Esophagus mucosa (tissue), 1 donor: ENCODE measurements around the gene CHST15. TPM values are rescaled to one million over a fixed set of nuclear protein-coding genes. Genes with fewer than 3 reads are reported as not detected.

ENCODE experiments used
- ATAC-seq: fragments of 200-7000 bp; cut with Tn5 transposase; one replicate; pipeline ENCODE4 v1.9.1; 2020
- total RNA-seq: library from RNA; stranded (reverse); gene quantifications from one replicate; pipeline ENCODE4 v1.2.4, GENCODE V29; 2023
- donor health status: DM: yes; HTN: yes; CAD: no.

CHST15 gene
- total RNA-seq, 1 donor from 2014 or later = 6.1 TPM

DNA sequence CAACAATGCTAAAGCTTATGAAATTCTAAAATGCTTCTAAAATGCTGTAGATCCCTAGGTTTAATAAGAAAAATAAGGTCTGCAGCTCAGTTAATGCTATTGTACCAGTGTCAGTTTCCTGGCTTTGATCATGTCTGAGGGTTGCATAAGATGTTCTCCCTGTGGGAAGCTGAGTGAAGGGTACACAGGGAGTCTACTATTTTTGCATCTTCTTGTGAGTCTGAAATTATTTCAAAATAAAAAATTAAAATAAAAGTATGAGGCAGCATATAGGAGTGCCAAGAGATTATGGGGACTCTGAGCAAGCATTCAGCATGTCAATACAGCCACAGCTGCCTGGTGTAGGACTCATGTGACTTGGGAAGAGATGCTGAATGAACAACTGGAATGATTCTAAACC, 14.7 kb downstream of the CHST15 start:
- no peak for ATAC-seq

DNA sequence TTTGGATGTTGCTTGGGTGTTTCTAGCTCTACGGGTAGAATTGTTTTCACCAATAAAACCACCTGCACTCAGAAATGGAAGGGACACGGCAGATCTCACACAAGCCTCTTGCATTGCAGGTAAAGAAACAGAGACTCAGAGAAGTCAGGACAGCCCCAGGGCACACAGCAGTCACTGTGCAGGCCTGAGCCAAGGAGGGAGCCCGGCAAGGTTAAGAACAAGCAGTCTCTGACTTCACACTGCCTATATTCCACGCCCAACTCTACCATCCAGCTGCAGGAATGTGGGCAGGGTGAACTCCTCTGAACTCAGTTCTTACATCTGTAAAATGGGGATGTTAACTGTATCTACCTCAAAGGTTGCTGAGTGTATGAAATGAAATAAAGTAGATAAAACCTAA, 15.4 kb downstream of the CHST15 start:
- peak; percentile 67 for ATAC-seq

DNA sequence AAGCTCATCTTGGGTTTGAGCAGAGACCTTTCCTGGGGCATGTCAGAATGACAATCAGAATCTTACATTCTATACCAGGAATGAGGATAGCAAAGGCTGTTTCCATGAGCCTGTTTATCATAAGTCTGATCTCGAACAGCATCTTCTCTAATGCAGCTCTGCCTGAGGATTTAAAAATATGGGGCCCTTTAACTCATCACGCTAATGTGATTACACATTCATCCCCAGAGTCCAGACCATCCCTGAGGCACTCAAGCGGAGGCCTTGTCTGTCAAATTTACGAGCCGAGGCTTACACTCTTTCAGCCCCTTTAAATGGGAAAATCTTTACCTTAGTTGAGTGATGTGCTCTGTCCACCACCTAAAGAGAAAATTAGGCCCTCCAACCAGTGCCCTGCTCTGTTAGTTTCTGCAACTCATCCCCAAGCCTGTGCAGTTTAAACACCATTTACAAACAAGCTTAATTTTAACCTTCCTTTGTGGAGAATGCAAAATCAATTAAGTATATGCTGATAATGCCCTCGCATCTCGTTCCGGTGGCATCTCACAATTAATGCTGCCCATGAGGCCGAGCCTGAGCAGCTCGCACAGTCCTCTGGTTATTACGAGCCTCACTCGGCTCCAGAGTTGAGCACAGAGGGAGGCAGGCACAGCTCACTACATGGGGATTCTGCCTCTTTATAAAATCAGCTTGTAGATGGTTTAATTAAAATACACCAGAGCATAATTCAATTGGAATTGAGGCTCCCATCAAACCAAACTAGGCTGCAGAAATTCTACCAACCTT, 16.0 kb downstream of the CHST15 start:
- ATAC-seq = no peak

DNA sequence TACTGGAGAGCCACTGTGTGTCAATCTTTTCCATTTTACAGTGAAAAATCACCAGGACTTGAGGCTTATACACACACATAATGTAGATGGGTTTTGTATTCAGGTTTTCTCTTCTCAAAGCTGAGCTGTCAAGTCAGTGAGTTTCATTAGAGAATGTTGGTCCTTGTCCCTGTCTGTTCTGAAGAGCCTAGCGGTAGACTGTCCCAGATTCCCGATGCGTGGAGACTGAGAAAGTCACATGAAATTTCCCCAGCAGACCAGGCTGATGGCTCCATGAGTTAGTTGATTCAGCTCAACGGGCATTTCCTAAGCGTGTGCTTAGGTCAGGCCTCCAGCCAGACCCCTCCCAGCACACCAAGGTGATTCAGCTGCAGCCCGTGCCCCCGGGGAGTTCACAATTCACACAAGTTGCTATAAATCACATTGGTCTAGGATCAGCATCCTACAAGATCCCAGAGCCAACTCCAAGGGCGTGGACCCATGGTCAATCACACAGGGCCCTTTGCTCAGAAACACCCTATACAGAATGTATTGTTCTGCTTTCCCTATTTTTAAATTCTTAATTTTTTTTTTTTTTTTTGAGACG, 17.2 kb downstream of the CHST15 start:
- ATAC-seq = no peak

DNA sequence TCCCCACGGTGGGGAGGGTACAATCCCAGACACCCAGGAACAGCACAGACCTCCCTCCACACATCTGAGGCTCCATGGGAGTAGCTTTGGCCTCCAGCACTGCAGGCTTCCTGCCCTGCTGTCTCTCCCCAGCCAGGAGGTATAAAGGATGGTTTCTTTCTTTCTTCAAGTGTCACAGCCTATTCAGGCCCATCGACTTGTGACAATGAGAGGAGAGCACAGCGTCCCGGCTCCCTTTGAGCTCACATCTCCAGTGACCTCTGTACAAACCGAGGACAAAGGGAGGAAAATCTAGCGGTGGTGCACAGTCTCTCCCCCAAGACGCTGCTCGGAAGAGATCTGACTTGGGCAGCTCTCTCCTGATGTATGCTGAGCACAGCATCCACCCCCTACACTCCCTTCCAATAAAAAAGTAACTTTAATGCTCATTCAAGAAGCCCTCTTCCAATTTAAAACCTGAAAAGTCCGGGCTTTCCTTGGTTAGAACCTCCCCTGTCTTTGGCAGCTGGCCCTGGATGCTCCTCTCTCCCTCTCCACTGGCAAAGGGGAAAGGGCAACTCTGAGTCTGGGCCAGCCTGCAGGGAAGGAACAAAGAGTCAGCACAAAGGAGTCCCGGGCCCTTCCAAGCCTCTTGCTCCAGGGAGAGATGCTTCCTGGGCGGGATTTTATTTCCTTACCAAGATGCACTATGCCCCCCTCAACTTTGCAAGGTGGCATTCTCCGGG, 18.0 kb downstream of the CHST15 start:
- ATAC-seq = no peak

DNA sequence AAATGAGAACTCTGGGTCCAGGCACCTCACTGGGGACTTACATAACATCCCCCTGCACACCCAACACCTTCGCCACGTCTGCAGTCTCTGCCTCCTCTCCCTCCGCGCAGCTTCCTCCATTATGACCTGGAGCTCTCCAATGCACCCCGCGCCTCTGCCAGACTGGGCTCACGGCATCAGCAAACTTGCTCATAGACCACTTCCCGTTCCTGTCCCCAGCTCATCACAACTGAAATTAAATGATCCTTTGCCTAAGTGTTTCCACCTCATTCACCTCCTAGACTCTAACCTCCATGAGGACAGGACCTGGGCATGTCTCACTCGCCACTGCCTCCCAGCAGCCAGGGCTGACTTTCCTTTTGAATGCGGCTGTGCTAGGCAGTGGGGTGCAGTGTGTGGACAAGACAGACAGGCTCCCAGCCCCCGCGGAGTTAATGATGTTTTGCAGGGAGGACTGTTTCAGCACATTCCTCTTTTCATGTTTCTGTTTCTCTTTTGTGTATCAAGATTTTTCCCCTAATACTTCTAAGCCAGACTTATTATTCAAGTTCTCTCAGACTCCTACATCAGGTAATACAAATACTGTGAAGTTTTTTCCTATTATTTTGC, 18.8 kb downstream of the CHST15 start:
- ATAC-seq = no peak

DNA sequence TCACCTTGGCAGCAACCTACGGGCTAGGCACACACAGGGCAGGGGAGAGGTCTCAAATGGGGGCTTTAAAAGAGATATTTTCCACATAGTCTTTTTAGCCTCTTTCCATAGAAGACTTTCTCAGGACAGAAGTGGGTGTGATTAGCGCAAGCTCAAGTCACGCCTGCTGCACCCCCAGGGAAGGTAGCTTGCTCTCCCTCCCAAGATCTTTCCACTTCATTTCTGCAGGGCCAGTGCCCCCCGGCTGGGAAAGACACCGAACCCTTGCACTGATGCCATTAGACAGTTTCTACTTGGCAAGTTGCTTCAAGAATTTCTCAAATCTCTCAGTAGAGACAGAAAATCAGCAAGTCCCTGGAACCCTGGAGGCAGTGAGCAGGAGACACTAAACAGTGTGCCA, 19.4 kb downstream of the CHST15 start:
- ATAC-seq = no peak

DNA sequence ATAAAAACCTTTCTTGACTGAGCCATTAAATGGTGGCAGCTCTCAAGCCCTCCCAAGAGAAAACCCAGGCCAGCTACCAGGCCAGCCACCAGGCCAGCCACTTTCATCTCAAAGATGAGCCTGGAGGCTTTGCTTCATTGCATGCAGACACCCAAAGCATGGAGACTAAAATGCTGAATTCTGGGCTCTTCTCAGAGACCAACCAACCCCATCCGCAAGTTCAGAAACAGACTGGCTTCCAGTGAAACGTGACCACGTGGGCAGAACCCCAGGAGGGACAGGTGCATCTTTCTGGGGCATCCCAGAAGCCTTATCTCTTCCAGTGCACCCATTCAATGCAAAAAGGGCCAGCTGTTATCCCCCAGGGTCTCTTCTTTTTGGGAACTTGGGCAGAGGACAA, 20.9 kb downstream of the CHST15 start:
- ATAC-seq = no peak

DNA sequence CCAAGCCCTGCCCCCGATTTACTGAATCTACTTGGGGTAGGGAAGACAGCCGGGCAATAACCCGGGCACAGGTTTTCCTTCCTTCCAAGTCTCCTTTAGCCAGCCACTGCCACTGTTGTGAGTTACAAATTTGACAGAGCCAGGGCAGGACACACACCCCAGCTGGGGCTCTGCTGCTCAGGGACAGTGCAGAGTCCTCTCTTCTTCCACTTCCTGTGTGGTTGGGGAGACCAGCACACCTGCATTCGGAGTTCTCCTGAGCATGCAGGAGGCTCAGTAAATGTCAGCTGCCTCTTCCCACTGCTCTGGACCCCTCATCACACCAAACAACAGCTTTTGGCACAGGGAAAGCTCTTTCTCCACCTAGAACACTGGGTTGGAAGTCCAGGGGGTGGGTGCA, 21.3 kb downstream of the CHST15 start:
- ATAC-seq = no peak

DNA sequence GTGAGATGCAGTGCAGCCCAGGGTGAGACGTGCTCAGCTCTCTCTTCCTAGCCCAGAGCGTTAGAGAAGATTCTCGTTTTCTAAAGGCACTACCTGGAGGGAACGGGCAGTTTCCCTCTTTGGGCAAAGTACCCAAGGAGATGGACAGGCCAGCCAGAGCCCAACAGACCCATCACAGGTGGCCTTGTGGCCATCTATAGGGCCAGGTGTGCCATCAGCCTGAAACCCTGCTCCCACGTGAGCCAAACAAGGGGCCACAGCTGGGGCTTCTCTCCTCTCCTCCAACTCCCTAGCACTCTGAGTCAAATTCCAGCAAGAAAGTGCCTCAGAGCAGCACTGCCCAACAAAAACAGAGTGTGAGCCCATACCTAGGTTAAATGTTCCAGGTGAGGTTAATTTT, 22.3 kb downstream of the CHST15 start:
- no peak for ATAC-seq

DNA sequence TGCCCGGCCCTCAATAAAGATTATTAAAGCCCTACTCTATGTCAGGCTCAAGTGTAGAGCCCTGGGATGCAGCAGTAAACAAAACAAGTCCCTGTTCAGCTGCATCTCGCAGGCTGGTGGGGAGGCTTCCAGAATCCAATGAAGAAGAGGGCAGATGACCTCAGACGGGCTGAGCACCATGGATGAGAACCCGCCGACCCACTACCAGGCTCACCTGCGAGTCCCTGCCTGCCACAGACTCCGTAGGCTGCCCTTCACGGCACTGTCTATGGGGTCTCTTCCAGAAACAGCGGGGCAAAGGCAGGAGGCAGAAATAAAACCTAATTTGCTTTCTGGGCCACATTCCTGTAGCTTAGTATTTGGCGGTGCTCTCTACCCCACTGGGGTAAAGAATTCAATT, 22.7 kb downstream of the CHST15 start:
- ATAC-seq = no peak

DNA sequence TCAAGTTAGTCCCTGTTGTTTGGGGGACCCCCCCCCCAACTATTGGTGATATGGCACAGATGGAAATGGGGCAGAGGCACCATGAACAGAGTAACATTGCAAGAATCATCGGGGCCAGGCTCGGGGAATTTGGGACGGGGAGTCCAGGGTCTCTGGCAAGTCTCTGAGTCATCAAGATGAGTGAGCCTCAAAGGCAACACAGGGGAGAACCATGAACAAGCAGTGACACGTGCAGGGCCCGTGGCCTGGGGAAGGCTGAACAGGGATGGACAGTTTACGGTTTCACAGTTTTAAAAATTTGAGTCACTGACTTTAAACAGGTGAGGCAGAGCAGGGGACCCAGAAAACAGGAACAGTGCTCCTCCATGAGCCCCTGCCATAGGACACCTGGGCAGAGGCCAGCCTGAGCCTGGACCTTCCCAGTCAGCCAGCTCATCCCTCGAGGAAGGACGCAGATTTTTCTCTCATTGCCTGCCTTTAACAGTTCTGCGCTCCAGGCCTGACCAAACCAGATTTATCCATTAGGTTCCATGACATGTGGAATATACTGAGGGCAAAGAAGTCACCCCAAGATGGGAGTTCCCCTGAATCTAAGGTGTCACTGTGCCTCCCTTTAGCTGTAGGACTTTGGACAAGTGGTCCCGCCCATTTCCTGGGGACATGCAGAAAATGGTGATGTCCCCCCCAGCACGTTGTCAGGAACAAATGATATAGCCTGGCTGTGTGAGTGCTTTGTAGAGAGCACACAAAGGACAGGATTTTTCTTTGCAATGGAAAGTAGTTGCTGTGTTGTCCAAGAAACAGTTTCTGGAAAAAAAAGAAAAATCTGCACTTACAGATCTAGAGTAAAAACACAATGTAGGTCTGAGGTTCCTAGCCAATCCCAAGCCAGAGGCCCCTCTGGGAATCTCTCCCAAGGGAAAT, 23.8 kb downstream of the CHST15 start:
- ATAC-seq = peak; percentile 37

DNA sequence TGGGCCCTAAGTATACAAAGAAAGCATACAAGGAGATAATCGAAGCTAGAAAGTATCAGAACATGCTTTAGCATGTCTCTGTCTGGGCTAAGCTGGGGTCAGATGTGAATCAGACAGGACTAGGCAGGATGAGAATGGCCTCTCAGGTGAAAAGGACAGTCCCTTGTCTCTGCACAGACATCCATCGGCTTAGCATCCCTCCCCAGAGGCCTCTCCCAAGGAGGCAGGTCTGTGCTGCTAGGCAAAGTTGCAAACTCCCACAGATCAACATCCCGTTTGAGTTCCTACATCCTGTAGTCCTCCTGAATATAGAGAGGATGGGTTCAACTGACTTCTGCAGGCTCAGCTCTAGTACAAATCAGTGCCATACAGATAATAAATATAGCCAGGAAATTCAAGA, 24.5 kb downstream of the CHST15 start:
- ATAC-seq = peak; percentile 31

DNA sequence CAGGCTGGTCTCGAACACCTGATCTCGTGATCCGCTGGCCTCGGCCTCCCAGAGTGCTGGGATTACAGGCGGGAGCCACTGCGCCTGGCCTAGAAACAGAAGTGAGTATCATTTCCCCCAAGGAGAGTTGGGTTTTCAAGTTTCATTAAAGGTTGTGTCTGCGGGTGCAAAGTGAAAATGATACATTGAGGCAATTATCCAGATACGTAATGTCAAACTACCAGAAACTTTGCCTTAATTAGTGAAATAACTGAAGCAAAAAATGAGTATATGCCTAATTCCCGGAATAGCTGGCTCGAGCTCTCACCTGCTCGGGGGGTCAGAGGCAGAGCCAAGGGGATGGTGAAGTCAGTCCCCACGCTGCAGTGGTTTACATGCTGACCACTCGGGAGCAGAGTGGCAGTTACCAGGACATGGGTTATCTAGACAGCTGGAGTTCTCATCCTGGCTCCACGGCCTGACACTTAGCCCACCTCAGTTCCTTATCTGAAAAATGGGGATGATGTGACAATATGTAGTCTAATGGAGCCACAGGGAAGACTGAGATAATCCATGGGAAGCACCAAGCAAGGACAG, 25.5 kb downstream of the CHST15 start:
- no peak for ATAC-seq

DNA sequence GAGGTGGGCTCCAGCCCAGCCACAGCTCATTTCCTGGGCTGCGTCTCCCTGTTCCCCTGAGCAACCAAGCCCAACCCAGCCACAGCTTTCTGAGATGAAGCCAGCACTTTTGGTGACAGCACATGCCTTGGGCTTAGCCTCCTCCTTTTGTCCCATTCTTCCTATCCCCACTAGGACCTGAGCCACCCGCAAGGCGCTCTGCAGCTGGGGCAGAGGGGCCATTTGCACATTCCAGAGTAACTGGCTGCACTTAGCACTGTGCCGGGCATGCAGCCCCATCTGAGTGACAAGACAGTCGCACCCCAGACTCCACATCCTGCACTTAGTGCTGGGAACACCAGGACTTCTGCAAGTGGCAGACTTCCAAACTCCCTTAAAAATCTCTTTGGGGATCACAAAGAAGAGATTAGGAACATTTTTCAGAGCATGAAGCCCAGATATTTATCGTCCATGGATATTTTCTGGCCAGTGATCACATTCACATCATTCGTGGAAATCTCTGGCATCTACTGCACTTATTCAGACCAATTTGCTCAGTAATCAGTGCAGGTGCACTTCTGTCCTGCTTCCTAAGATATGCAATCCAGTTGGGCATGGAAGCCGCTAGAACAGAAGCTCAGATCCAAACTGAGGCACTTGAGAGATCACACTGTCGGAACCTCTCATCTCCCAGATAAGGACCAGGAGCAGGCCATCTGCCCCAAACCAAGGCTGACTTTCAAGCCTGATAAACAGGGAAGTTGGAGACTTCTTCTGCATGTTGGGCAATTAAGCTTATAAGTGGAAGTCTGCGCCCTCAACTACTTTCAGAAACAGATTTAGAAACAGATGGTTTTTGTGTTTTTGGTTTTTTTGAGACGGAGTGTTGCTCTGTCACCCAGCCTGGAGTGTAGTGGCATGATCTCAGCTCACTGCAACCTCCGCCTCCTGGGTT, 26.4 kb downstream of the CHST15 start:
- no peak for ATAC-seq

DNA sequence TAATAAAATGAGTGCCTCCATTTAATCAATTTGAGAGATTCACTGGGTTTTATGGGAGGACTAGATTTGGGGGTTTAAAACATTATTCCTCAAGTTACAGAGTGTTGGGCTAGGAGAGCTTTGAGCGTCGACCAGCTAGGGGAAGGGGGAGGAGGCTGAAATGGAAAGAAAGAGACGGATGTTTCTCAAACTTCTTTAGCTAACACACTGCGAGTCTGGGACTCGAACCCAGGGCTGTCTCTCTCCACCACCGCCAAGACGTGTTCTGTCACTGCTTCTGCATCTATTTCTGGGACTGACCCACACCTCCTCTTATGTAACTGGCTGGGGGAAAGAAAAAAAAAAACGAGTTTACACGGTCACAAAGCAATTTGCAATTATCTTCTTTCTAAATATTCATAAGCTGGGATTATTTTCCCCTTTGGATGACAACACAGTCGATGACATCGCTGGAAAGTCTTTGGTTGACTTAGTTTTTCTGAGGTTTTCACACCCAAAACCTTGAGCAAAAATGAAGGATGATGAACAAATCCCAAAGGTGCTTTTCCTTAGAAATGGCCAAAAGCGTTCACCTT, 27.2 kb downstream of the CHST15 start:
- ATAC-seq = no peak

DNA sequence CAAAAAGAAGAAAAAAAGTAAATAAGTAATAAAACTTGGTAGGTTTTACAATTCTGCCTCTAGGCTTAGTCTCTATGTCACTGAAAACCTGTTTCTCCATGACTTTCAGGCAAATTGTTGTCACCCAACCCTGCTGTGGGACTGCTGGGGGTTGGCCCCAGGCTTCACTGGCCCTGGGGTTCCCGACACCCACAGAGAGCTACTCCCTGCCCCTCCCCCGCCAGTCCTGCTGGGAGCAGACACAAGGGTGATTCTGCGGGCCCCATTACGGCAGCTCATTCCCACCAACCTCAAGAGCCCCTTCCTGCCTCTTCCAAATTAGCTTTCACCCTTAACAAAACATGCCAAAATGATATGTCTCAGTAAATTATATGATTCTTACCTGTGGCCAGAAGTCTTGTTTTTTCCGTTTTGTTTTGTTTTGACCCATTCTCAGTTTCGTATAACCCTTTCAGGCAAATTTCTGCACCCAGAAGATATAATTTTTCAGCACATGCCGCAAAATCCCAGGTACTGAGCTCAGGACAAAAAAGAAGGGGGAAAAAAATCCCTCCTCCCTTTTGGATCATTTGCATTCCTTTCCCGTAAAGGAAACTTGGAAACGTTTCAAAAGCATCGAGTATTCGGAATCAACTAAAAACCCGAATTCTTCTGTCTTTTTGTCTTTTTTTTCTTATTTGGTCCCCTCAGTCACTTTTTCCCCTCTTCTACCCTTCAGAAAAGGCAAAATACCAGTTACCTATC, 27.8 kb downstream of the CHST15 start:
- no peak for ATAC-seq

DNA sequence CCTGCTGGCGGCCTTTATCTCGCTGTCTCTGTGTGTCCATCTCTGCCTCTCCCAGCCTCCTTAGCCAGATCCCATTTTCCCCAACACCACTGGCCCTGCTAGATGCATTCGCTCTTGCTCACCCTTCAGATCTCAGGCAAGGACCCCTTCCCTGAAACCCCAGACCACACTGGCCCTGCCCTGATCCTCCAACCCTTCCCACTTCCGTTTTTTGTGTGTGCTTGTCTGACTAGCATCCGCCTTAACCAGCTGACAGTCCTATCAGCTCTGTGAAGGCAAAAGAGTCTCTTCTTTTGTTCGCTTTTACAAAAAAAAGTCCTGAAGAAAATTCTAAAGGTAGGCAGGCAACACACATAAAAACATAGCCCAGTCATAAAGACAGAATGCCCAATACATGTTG, 28.7 kb downstream of the CHST15 start:
- no peak for ATAC-seq

DNA sequence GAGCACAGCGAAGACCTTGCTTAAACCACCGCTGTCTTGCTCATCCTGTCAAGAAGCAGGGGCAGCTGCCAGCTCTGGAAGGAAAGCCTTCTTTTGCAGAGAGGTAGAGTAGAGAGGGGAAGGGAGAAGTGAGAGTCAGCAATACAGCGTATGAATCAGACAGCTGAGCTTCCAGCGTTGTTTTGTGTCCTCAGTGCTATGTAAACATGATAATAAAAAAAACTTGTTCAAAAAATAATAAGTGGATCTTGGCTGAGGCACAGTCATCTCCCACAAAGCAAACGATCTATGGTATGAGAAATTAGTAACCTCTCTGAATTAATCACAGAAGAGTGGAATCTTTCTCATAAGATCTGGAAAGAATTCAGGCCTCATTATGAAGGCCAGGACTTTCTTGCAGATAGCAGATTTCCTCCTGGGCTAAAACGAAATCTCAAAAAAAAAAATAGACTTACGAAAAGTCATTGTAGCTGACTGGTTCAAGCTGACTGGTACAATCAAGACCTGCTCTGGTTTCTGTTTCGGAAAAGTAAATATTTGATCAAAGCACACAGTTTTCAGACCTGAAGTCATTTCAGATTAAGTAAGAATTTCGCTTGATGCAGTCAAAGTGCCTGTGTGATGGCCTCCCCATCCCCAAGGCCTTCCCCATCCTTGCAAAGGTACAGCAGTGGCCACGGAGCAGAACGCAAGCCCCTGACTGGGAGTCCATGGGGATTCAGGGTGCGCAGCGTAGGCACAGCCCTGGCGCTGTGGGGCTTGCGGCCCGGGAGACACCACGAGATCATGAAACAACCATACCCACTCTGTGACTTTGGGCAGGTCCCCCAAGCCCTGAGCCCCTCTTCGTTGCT, 29.4 kb downstream of the CHST15 start:
- ATAC-seq = peak; percentile 78
